ENCODE measurements around the gene PHACTR3. TPM values are rescaled to one million over a fixed set of nuclear protein-coding genes. Genes with fewer than 3 reads are reported as not detected.

Gene PHACTR3
- total RNA-seq, 1 experiment from 2014 or later = not detected

DNA sequence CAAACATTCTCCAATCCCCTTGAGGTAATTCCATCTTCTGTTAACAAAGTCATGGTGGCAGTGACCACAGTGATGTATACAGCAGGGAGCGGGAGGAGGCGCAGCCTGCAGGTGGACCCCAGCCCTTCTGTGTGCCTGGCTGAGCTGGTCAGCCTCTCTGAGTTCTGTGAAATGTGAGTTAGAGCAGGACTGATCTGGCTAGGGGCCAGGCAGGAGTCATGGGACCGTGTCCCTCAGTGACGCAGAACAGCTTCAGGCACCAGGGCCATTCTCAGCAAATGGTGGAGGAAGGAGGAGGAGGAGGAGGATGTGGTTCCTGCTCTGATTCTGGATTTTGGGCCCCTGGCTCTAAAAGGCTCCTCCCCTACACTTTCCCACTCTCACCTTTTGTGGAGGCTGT lies 6.9 kb downstream of the PHACTR3 start:
- no peak overlapping the region for H3K9ac ChIP-seq (ENCODE audit: extremely low read depth, insufficient read length, low read length)
- H3K23me2 ChIP-seq (ENCODE audit: insufficient read length, low read depth, low read length, poor library complexity, severe bottlenecking) = no peaks in the 10 kb centered on the region
- H3K14ac ChIP-seq (ENCODE audit: insufficient read depth, low read length) = no peak overlapping the region
- H3K56ac ChIP-seq (ENCODE audit: insufficient read length, low read depth, low read length) = no peak overlapping the region
- H2AK5ac ChIP-seq (ENCODE audit: insufficient read length, low read length) = no peak overlapping the region
- WGBS (ENCODE audit: extremely low coverage, insufficient read length, low lambda C conversion rate) = no CpG with 5 or more reads among the region's 4 CpGs
- H4K20me1 ChIP-seq (ENCODE audit: control insufficient read depth, insufficient read depth, insufficient read length) = no peaks in the 10 kb centered on the region
- no peak overlapping the region for H2BK12ac ChIP-seq (ENCODE audit: insufficient read length, low read depth, low read length)
- Mint-ChIP-seq H3K36me3 (ENCODE audit: insufficient read depth in 1 of 3, low read depth in 3 of 3) (no peaks in the 10 kb centered on the region; a peak in 1 of 7 replicates), H3K4me3 (no peak overlapping the region), H3K9me3 (peaks cover 0 to 88% of the 10 kb centered on the region in 2 experiments; a peak in 3 of 5 replicates), H3K27me3 (ENCODE audit: low read depth) (peaks cover 69% of the 10 kb centered on the region), H3K27ac (no peak overlapping the region), H3K4me1 (no peaks in the 10 kb centered on the region)
- no peaks in the 10 kb centered on the region for H3K79me2 ChIP-seq (ENCODE audit: insufficient read depth, low read length)
- H3T11ph ChIP-seq (ENCODE audit: low read length) = no peak overlapping the region
- H4K5ac ChIP-seq (ENCODE audit: insufficient read length, low read depth, low read length) = no peak overlapping the region
- DNase-seq = no peak
- H3K23ac ChIP-seq (ENCODE audit: insufficient read length, low read depth, low read length) = no peak overlapping the region
- H2AFZ ChIP-seq (ENCODE audit: low read length) = no peak overlapping the region
- no peaks in the 10 kb centered on the region for H3K79me1 ChIP-seq (ENCODE audit: insufficient read depth, low read depth, low read length, poor library complexity, severe bottlenecking)
- H2BK15ac ChIP-seq (ENCODE audit: low read depth, low read length) = no peak overlapping the region
- H3K4me2 ChIP-seq (ENCODE audit: insufficient read depth, insufficient read length, low read length) = no peak overlapping the region
- no peaks in the 10 kb centered on the region for H3K9me3 ChIP-seq (ENCODE audit: control insufficient read depth, low read depth, low read length)
- H2BK20ac ChIP-seq (ENCODE audit: low read depth, low read length, poor library complexity, severe bottlenecking) = no peak overlapping the region
- no peak overlapping the region for H2BK5ac ChIP-seq (ENCODE audit: insufficient read length, low read length)
- no peak overlapping the region for H3K18ac ChIP-seq (ENCODE audit: insufficient read length, low read depth, low read length)
- no peaks in the 10 kb centered on the region for H3K4me1 ChIP-seq (ENCODE audit: insufficient read depth, low read length)
- TF ChIP-seq, protein P1, sequence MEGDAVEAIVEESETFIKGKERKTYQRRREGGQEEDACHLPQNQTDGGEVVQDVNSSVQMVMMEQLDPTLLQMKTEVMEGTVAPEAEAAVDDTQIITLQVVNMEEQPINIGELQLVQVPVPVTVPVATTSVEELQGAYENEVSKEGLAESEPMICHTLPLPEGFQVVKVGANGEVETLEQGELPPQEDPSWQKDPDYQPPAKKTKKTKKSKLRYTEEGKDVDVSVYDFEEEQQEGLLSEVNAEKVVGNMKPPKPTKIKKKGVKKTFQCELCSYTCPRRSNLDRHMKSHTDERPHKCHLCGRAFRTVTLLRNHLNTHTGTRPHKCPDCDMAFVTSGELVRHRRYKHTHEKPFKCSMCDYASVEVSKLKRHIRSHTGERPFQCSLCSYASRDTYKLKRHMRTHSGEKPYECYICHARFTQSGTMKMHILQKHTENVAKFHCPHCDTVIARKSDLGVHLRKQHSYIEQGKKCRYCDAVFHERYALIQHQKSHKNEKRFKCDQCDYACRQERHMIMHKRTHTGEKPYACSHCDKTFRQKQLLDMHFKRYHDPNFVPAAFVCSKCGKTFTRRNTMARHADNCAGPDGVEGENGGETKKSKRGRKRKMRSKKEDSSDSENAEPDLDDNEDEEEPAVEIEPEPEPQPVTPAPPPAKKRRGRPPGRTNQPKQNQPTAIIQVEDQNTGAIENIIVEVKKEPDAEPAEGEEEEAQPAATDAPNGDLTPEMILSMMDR (conservative IDR thresholded peaks at IDR 0.05) = no peak
- H4K8ac ChIP-seq (replicated peaks; ENCODE audit: insufficient read length, low read depth, low read length) = no peak overlapping the region
- H3K27ac ChIP-seq (ENCODE audit: insufficient read length, low read depth, low read length) = no peak overlapping the region
- peaks cover 14% of the 10 kb centered on the region for H3K27me3 ChIP-seq (ENCODE audit: insufficient read depth, low read length)
- no peak overlapping the region for H2BK120ac ChIP-seq (ENCODE audit: low read depth, low read length, poor library complexity, severe bottlenecking)
- H4K91ac ChIP-seq (ENCODE audit: insufficient read length, low read depth, low read length) = no peak overlapping the region
- no peak overlapping the region for H3K4ac ChIP-seq (ENCODE audit: low read depth, low read length)

Measured in H9 (cell line).